ENCODE measurements around the gene AHDC1. TPM values are rescaled to one million over a fixed set of nuclear protein-coding genes. Genes with fewer than 3 reads are reported as not detected.

The AHDC1 gene
- total RNA-seq, 1 experiment from 2014 or later, result 33.7 TPM

DNA sequence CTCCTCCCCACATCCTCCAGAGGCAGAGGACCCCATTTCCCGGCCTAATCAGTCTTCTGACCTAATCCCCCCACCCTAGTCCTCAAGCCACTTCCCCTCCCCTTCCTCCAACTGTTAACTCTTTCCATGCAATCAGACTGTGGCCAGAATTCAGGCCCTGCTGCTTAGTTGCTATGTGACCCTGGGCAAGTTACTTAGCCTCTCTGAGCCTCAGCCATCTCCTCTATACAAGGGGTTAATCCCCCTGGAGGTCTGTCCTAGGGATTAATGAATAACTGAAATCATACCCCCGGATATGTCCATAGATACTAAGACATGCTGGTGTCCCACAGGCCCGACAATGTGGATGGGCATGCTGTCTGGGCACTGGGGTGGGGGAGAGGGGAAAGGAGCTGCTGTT is 18.3 kb downstream of the AHDC1 start:
- intact Hi-C loops (cut with micrococcal nuclease), result no loop called here
- Histone ChIP-seq H3K9ac (ENCODE audit: low read length) (no peak overlapping the region), H3K4me1 (ENCODE audit: control insufficient read depth in 1 of 2, insufficient read depth in 2 of 2, low read length in 2 of 2) (peaks cover 16 to 29% of the 10 kb centered on the region in 2 experiments), H3K27me3 (ENCODE audit: insufficient read depth, low read length) (no peaks in the 10 kb centered on the region), H3K79me2 (ENCODE audit: insufficient read depth, low read length) (peaks cover 47% of the 10 kb centered on the region), H3K9me3 (ENCODE audit: control insufficient read depth in 1 of 2, insufficient read depth in 1 of 2, low read depth in 1 of 2, low read length in 2 of 2) (no peaks in the 10 kb centered on the region), H3K36me3 (ENCODE audit: control insufficient read depth in 1 of 2, insufficient read depth in 2 of 2, low read length in 2 of 2) (peaks cover 0 to 7% of the 10 kb centered on the region in 2 experiments; a peak in 1 of 4 replicates), H4K20me1 (ENCODE audit: insufficient read depth) (0 out of 2 replicates have a peak, but pooled peaks cover 4% of the 10 kb centered on the region), H3K27ac (ENCODE audit: low read depth, low read length) (no peak overlapping the region), H3K4me3 (replicated peaks in 1 of 2; ENCODE audit: low read depth in 1 of 2, low read length in 2 of 2) (no peak overlapping the region), H3K4me2 (ENCODE audit: low read length) (no peak overlapping the region), H2AFZ (ENCODE audit: low read depth, low read length, poor library complexity, severe bottlenecking) (no peak overlapping the region), H3K9me2 (ENCODE audit: insufficient read depth) (no peaks in the 10 kb centered on the region)
- no peak for DNase-seq (ENCODE audit: low read depth, low spot score)
- no peak for TF ChIP-seq SIN3A (IDR thresholded peaks at IDR 0.05; ENCODE audit: low read depth)
- TF ChIP-seq CTCF (IDR thresholded peaks at IDR 0.05 in 2 of 3, conservative IDR thresholded peaks at IDR 0.05 in 1 of 3; ENCODE audit: borderline replicate concordance in 1 of 3, insufficient read depth in 1 of 3, low read depth in 2 of 3, low read length in 2 of 3), result no peak
- no peak for TF ChIP-seq SRF (IDR thresholded peaks at IDR 0.05; ENCODE audit: low read depth)
- TF ChIP-seq FOSL1 (IDR thresholded peaks at IDR 0.05; ENCODE audit: low read depth), result no peak
- TF ChIP-seq ZFX (IDR thresholded peaks at IDR 0.05), result no peak
- TF ChIP-seq EZH2 (IDR thresholded peaks at IDR 0.05), result no peak
- TF ChIP-seq TCF7L2 (IDR thresholded peaks at IDR 0.05; ENCODE audit: borderline replicate concordance, extremely low read depth, insufficient read depth, insufficient read length), result no peak
- no peak for TF ChIP-seq CEBPB (IDR thresholded peaks at IDR 0.05; ENCODE audit: low read depth)
- no peak for TF ChIP-seq SP1 (IDR thresholded peaks at IDR 0.05; ENCODE audit: low read depth)
- no peak for TF ChIP-seq ZBTB33 (IDR thresholded peaks at IDR 0.05; ENCODE audit: extremely low read depth, insufficient replicate concordance, low read length)
- TF ChIP-seq CBX3 (IDR thresholded peaks at IDR 0.05; ENCODE audit: low read depth), result no peak
- no peak for TF ChIP-seq ZNF274 (IDR thresholded peaks at IDR 0.05; ENCODE audit: low read depth, low read length)
- no peak for TF ChIP-seq RAD21 (IDR thresholded peaks at IDR 0.05; ENCODE audit: low read depth)
- TF ChIP-seq ELF1 (IDR thresholded peaks at IDR 0.05; ENCODE audit: borderline replicate concordance, low read depth), result no peak
- TF ChIP-seq, protein P1, sequence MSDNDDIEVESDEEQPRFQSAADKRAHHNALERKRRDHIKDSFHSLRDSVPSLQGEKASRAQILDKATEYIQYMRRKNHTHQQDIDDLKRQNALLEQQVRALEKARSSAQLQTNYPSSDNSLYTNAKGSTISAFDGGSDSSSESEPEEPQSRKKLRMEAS (IDR thresholded peaks at IDR 0.05), result no peak
- TF ChIP-seq POLR2AphosphoS5 (IDR thresholded peaks at IDR 0.05; ENCODE audit: low read depth, low read length), result no peak
- no peak for TF ChIP-seq ATF3 (IDR thresholded peaks at IDR 0.05)
- no peak for TF ChIP-seq JUND (IDR thresholded peaks at IDR 0.05)
- TF ChIP-seq POLR2A (IDR thresholded peaks at IDR 0.05; ENCODE audit: borderline replicate concordance, extremely low read depth, insufficient read depth, insufficient read length), result no peak
- POLR2A ChIA-PET, result no interaction called here
- BruUV-seq (replicated peaks), result no TSS peak
- CTCF ChIA-PET, result no interaction called here
- RAD21 ChIA-PET (ENCODE audit: low non-redundant PET in 1 of 2, low total read pairs in 2 of 2, uncharacterized antibody in 2 of 2, unreplicated experiment in 2 of 2), result no interaction called here
- ATAC-seq, result no peak

Data from HCT116 (cell line).